Right lobe of liver (tissue), 6 donors: ENCODE measurements around the gene LRP1. TPM values are rescaled to one million over a fixed set of nuclear protein-coding genes. Genes with fewer than 3 reads are reported as not detected.

Source experiments
- ATAC-seq, 4 donors: fragments of 200-7000 bp; cut with Tn5 transposase; one replicate each; pipeline ENCODE4 v1.9.1; 2020; ENCODE audit warnings: mild to moderate bottlenecking in 4 of 4, moderate library complexity in 4 of 4
- DNase-seq, 3 donors: peaks; one replicate each; pipeline ENCODE4 v3.0.0-alpha.2; 2020
- H3K27ac ChIP-seq, 3 donors: fragments of 200-600 bp; one replicate each; pipeline ENCODE4 v1.8.0; 2022
- H3K27me3 ChIP-seq, 2 donors: fragments of 200-600 bp; one replicate each; pipeline ENCODE4 v1.8.0; 2022
- H3K36me3 ChIP-seq, 4 donors: fragments of 200-600 bp; sonication (generic) in 1 of 4; one replicate each; pipeline versions ENCODE4 v1.5.1 to v1.8.0; 2017 to 2022; ENCODE audit warnings: control low read depth in 1 of 4
- H3K4me1 ChIP-seq, 4 donors: fragments of 200-600 bp; sonication (generic) in 1 of 4; one replicate each; pipeline versions ENCODE4 v1.5.1 to v1.8.0; 2017 to 2022; ENCODE audit warnings: control low read depth in 1 of 4
- H3K4me3 ChIP-seq, 3 donors: fragments of 200-600 bp; one replicate each; pipeline ENCODE4 v1.8.0; 2022
- H3K9me3 ChIP-seq, 4 donors: fragments of 200-600 bp; sonication (generic) in 1 of 4; one replicate each; pipeline versions ENCODE4 v1.5.1 to v1.8.0; 2017 to 2022; ENCODE audit warnings: control low read depth in 1 of 4
- POLR2A ChIP-seq: fragments of 450-650 bp; IDR thresholded peaks from one replicate; pipeline ENCODE4 v1.6.1; 2017; ENCODE audit warnings: antibody characterized with exemption, mild to moderate bottlenecking
- WGBS: methylation state at CpG from one replicate; pipeline ENCODE4 v1.1.6; 2018; ENCODE audit warnings: low coverage, low lambda C conversion rate; ENCODE audit not compliant: insufficient coverage; ENCODE audit errors: missing lambda C conversion rate; 5-methylcytosine and 5-hydroxymethylcytosine counted together
- intact Hi-C, 2 donors: fragments of 100-400 bp; cut with DNase I; formaldehyde crosslinking; loops; one replicate each; pipeline versions ENCODE4 v1.11.2 to v1.14.1; 2022
- total RNA-seq, 6 experiments: library from RNA; depleted of rRNA in 2 of 6; stranded (reverse); fragments of >200 nt in 2 of 6; fragmentation: NEBNext Ultra II Directional in 3 of 6; extraction: Animal tissue kit (Norgen Biotek cat#: 25700) in 3 of 6; gene quantifications; one replicate each; pipeline versions ENCODE4 v1.1.0 to v1.2.4, GENCODE V29; 2016 to 2023
- TF ChIP-seq, protein P1 (sequence below), 4 donors: fragments of 200-600 bp in 3 of 4; fragments of 450-650 bp in 1 of 4; IDR thresholded peaks; one replicate each; pipeline versions ENCODE4 v1.5.1 to v1.8.0; 2016 to 2022; ENCODE audit warnings: antibody characterized with exemption in 4 of 4, mild to moderate bottlenecking in 2 of 4
- donor health status: DM: no; HTN: yes; CAD: no.
- donor health status: DM: no; HTN: no; CAD: no.
- donor health status: DM: no; HTN: no; CAD: no.
- donor health status: DM: no; HTN: yes; CAD: no.
- donor health status: DM: no; HTN: yes; CAD: no.

The LRP1 gene
- total RNA-seq, 6 experiments from 2014 or later, result 268 to 387 (median 301) TPM

DNA sequence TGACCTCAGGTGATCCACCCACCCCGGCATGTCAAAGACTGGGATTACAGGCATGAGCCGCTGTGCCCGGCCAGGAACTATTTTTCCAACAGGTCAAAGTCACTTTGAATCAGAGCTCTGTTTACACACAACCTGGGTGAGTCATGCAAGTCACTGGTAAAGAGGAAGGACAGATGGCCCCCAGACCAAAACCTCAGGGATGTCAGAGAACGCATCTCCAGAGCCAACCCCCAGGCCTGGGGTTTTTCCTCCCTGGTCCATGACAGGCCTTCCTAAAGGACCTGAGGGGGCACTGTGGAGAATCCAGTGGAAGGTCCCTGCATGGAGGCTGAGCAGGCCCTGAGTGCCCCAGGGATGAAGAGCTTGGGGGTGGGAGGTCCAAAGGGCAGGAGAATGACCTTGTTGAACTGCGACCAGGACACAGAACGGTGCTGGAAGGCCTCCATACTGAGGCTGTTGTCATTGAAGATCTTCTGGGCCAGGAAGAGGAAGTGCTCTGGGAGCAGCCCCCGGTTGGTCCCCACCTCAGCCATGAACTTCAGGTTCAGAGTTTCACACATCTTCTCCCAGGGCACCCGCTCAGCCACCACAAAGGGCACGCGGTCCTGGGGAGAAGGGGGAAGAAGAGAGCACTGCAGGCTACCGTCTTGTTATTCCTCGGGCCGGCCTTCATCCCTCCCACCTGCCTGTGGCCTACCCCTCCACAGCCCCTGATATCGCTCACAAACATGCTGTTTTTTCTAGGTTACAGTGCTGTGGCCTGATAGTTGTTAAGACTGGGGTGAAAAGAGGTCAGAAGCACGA is 26.2 kb upstream of the LRP1 start:
- TF ChIP-seq, protein P1, sequence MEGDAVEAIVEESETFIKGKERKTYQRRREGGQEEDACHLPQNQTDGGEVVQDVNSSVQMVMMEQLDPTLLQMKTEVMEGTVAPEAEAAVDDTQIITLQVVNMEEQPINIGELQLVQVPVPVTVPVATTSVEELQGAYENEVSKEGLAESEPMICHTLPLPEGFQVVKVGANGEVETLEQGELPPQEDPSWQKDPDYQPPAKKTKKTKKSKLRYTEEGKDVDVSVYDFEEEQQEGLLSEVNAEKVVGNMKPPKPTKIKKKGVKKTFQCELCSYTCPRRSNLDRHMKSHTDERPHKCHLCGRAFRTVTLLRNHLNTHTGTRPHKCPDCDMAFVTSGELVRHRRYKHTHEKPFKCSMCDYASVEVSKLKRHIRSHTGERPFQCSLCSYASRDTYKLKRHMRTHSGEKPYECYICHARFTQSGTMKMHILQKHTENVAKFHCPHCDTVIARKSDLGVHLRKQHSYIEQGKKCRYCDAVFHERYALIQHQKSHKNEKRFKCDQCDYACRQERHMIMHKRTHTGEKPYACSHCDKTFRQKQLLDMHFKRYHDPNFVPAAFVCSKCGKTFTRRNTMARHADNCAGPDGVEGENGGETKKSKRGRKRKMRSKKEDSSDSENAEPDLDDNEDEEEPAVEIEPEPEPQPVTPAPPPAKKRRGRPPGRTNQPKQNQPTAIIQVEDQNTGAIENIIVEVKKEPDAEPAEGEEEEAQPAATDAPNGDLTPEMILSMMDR (IDR thresholded peaks at IDR 0.05), result no peak
- TF ChIP-seq POLR2A, result peak; percentile 34
- H3K27me3 ChIP-seq, result no peaks in the 10 kb centered on the region
- intact Hi-C loops, result no loop called here
- WGBS, result 27% methylated on average over 7 of the region's 15 CpGs
- peaks cover 0 to 29% (median 14%) of the 10 kb centered on the region in 4 donors for H3K4me1 ChIP-seq
- no peaks in the 10 kb centered on the region for H3K9me3 ChIP-seq
- H3K27ac ChIP-seq, result peak overlapping the region; percentile 62 to 91 (median 90)
- H3K36me3 ChIP-seq, result peaks cover 0 to 72% (median 26%) of the 10 kb centered on the region in 4 donors
- H3K4me3 ChIP-seq, result peak overlapping the region in 1 of 3 donors; percentile 26
- DNase-seq (peak; percentile 74 to 89 (median 86)), ATAC-seq (peak; percentile 82 to 89 (median 86))

DNA sequence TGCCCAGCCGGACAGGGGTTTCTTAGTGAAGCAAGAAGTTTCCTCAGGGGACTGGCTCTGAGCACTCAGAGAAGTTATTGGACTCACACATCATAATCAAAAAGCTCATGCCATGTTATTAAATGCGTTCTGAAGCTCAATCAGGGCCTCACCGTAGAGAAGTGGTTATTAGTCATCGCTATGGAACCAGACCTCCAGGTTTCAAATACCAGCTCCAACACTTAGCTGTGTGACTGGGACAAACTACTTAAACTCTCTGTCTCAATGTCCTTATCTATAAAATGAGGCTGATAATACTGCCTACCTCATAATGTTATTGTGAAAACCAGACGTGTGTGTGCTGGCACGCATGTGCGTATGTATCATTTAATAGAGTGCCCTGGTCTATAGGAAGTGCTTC is 24.4 kb upstream of the LRP1 start:
- intact Hi-C loops, result no loop called here
- H3K4me1 ChIP-seq, result peaks cover 0 to 31% (median 18%) of the 10 kb centered on the region in 4 donors
- WGBS, result 86% methylated on average over 6 of the region's 7 CpGs

DNA sequence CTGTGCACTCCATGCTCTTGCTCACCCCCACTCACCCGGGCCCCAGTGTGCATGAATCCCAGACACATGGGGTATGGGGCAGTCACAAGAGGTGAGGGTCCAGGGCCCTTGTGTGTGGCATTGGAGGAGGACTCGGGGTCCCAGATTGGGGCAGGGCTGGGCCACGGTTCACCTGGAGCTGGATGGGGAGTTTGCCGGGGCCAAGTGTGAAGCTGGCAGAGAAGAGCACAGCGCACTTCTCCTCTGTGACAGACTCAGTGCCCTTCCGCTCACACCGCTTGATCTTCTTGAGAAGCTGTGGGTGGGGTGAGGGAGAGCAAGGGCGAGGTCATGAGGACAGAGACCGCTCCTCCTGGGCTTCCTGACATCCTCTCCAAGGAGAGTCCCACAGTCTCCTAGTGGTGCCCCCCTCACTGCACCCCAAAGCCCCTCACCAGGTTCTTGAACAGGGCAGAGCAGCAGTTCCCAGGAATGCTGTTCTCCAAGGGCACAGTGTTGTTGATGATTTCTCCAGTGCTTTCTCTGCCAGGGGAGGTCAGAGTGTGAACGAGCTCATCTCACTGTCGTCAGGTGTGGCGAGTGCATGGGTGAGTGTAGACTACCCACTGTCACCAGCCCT is 23.9 kb upstream of the LRP1 start:
- H3K27ac ChIP-seq, result no peak overlapping the region
- no peak overlapping the region for H3K4me3 ChIP-seq
- peaks cover 0 to 36% (median 18%) of the 10 kb centered on the region in 4 donors for H3K4me1 ChIP-seq
- TF ChIP-seq, protein P1 (IDR thresholded peaks at IDR 0.05), result no peak
- TF ChIP-seq POLR2A, result no peak
- no peak for DNase-seq
- peaks cover 0 to 51% (median 19%) of the 10 kb centered on the region in 4 donors for H3K36me3 ChIP-seq
- no peaks in the 10 kb centered on the region for H3K9me3 ChIP-seq
- WGBS, result 92% methylated on average over 6 of the region's 12 CpGs
- no peaks in the 10 kb centered on the region for H3K27me3 ChIP-seq
- no peak for ATAC-seq
- intact Hi-C loops, result no loop called here

More for the DNA sequence above, 24.4 kb upstream of the LRP1 start:
- H3K4me3 ChIP-seq, result no peak overlapping the region
- ATAC-seq (no peak), DNase-seq (no peak)
- TF ChIP-seq, protein P1 (IDR thresholded peaks at IDR 0.05), result no peak
- no peaks in the 10 kb centered on the region for H3K9me3 ChIP-seq
- H3K36me3 ChIP-seq, result peaks cover 0 to 57% (median 21%) of the 10 kb centered on the region in 4 donors
- no peaks in the 10 kb centered on the region for H3K27me3 ChIP-seq
- H3K27ac ChIP-seq, result peak overlapping the region in 2 of 3 donors; percentile 90 to 91

DNA sequence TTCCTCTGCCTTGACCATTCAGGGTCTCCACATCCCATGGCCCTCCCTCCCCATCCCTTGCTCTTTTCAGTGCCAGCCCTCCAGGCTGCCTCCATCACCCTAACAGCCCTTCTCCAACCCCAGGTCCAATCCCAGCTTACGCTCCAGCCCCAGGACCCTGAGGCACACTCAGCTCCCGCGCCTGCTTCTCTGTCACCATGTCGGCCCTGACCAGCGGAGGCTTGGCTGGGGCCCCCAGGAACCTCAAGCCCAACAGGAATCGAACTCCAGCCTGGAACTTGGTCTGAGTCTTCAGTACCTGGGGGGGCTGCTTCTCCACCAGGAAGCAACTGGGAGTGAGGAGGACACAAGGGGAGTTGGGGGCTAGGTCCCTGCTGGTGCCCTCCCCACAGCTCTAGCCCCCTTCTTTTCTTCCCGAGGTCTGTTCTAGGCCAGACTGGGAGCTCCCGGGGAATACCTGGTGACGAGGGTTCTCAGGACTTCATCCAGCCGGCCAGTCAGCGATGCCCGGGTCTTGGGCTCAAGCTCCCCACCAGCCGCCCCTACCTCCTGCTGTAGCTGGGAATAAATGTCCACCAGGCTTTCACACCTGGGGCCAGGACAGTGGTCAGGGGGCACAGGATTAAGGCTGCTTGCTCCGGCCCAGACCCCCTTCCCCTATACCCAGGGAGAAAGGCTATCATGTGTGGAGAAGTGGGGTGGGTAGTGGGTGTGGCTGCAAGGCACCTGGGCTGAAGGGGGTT is 23.1 kb upstream of the LRP1 start:
- ATAC-seq (no peak), DNase-seq (no peak)
- WGBS, result 94% methylated on average over 6 of the region's 14 CpGs
- H3K4me3 ChIP-seq, result no peak overlapping the region
- no peaks in the 10 kb centered on the region for H3K9me3 ChIP-seq
- no peak overlapping the region for H3K27ac ChIP-seq
- TF ChIP-seq, protein P1 (IDR thresholded peaks at IDR 0.05), result no peak
- no peak for TF ChIP-seq POLR2A
- peaks cover 0 to 43% (median 15%) of the 10 kb centered on the region in 4 donors for H3K36me3 ChIP-seq
- no peaks in the 10 kb centered on the region for H3K27me3 ChIP-seq
- intact Hi-C loops, result loop anchor here in 1 of 2 donors (5.0 kb wide), 1 partner anchor 33 kb away; no protein-coding TSS in a partner anchor
- H3K4me1 ChIP-seq, result peaks cover 0 to 44% (median 18%) of the 10 kb centered on the region in 4 donors
